ENCODE measurements around the gene RALGPS1.

Gene RALGPS1

GRCh38 chr9:127267793-127268525 lies 353.4 kb downstream of the RALGPS1 start:
- DNase-seq = no peak

GRCh38 chr9:127269449-127269848 lies 354.9 kb downstream of the RALGPS1 start:
- no peak for DNase-seq
